Neural crest cell (in vitro differentiated cells): ENCODE measurements around the gene TEAD1. TPM values are rescaled to one million over a fixed set of nuclear protein-coding genes. Genes with fewer than 3 reads are reported as not detected.

ENCODE experiments used
- DNase-seq: peaks from one replicate; pipeline ENCODE4 v3.0.0; 2021; ENCODE audit warnings: low read depth, mixed read lengths, low spot score
- H3K27ac Mint-ChIP-seq: one replicate; pipeline ENCODE4 v1.8.0; 2021; ENCODE audit warnings: mild to moderate bottlenecking, mixed read lengths; ENCODE audit not compliant: unreplicated experiment
- H3K27me3 Mint-ChIP-seq: 2 replicates; pipeline ENCODE4 v1.8.0; 2021; ENCODE audit warnings: low read depth, mild to moderate bottlenecking, mixed read lengths
- H3K36me3 Mint-ChIP-seq: 2 replicates; pipeline ENCODE4 v1.8.0; 2021; ENCODE audit warnings: low read depth, mild to moderate bottlenecking, mixed read lengths
- H3K4me1 Mint-ChIP-seq: 2 replicates; pipeline ENCODE4 v1.8.0; 2021; ENCODE audit warnings: mixed read lengths
- H3K4me3 Mint-ChIP-seq: one replicate; pipeline ENCODE4 v1.8.0; 2021; ENCODE audit warnings: mild to moderate bottlenecking, mixed read lengths
- H3K9me3 Mint-ChIP-seq: 2 replicates; pipeline ENCODE4 v1.8.0; 2021; ENCODE audit warnings: mixed read lengths
- CTCF ChIP-seq: fragments of 200-600 bp; sonication (generic); conservative IDR thresholded peaks from 2 replicates; pipeline ENCODE4 v1.5.0; 2021; ENCODE audit warnings: antibody characterized with exemption, mild to moderate bottlenecking
- total RNA-seq: library from RNA; stranded (reverse); gene quantifications from 2 replicates; pipeline ENCODE4 v1.2.1, GENCODE V29; 2021

The TEAD1 gene
- total RNA-seq, 1 donor from 2014 or later: 84.1 TPM

DNA sequence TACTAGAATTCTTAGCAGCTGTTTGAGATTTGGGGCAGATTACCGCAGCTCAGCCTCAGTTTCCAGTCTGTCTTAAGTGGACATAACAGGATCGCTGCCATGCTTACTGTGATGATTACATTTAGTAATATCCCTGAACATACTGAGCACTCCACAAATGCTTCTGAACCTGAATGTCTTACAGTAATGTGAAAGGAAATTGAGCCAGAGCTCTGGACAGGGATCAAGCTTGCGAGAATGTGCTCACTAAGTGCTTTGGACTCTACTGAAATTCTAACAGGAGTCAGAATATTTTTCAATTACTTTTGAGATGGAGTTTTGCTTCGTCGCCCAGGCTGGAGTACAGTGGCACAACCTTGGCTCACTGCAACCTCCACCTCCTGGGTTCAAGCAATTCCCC is 216.3 kb downstream of the TEAD1 start:
- DNase-seq: no peak
- H3K27ac Mint-ChIP-seq: no peak overlapping the region
- H3K27me3 Mint-ChIP-seq: no peaks in the 10 kb centered on the region
- no peaks in the 10 kb centered on the region for H3K9me3 Mint-ChIP-seq
- no peak for TF ChIP-seq CTCF
- no peak overlapping the region for H3K4me3 Mint-ChIP-seq
- peaks cover 25% of the 10 kb centered on the region for H3K36me3 Mint-ChIP-seq
- H3K4me1 Mint-ChIP-seq: peaks cover 15% of the 10 kb centered on the region

DNA sequence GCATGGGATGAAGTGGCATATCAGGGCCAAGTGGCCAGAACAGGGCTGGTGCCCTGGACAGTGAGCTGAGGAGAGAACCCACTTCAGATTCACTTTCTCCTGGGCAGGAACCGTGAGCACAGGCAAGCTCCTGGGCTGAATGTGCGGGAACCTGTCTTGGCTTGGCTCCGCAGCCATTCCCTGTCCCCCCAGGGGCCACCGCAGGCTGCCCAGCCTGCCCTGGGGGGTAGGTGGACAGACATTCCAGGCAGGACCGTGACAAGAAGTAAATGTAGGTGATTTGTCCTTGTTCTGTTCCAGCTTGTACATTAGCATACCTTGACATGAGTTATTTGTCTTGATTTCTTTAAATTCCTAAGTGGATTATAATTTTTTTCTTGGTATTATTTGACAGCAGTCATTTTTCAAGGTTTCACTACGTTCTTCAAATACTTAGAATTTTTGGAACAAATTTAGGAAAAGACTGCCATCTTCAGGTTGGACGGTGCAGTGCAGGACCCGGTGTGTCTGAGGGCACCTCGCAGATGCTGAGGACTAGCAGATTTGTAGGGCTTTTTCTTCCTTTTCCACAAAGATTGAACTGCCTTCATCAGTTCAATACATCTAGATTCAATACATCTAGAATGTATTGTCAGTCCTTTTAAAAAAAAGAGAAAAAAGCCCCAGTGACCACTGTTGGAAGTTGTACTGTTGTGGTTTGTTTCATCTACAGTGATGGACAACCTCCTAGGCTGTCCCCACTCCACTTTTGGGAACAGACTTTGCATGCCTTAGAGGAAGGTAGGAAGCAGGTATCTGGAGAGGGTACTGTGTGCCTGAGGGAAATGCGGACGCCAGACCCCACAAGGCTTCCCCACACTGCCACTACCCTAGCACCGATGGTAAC is 219.8 kb downstream of the TEAD1 start:
- Mint-ChIP-seq H3K4me3 (no peak overlapping the region), H3K27ac (peak overlapping the region; percentile 62), H3K27me3 (no peaks in the 10 kb centered on the region), H3K9me3 (no peaks in the 10 kb centered on the region), H3K4me1 (peaks cover 4% of the 10 kb centered on the region), H3K36me3 (peaks cover 11% of the 10 kb centered on the region)
- peak; percentile 94 for TF ChIP-seq CTCF
- DNase-seq: peak; percentile 75

GRCh38 chr11:12897390-12897789 is 223.2 kb downstream of the TEAD1 start:
- no peaks in the 10 kb centered on the region for H3K9me3 Mint-ChIP-seq
- no peak overlapping the region for H3K27ac Mint-ChIP-seq
- DNase-seq: no peak
- no peak overlapping the region for H3K4me3 Mint-ChIP-seq
- H3K4me1 Mint-ChIP-seq: peaks cover 16% of the 10 kb centered on the region
- no peak for TF ChIP-seq CTCF
- no peaks in the 10 kb centered on the region for H3K27me3 Mint-ChIP-seq
- peaks cover 18% of the 10 kb centered on the region for H3K36me3 Mint-ChIP-seq

DNA sequence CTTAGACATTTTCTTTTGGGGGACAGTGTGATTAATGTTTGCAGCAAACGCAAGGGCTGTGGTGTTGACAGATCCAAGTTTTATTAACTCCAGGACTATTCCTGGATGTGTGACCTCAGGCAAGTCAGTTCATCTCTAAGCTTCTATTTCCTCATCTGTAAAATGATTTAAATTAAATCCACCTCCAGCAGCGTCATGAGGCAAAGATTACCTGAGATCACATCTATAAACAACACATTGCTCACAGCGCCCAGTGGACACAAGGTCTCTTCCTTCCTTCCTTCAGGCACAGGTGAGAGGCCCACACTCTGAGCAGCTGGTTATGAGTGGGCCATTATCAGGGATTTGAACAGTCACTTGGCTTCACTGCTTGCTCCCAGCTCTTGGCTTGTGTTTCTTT is 223.6 kb downstream of the TEAD1 start:
- Mint-ChIP-seq H3K4me3 (no peak overlapping the region), H3K9me3 (no peaks in the 10 kb centered on the region), H3K27me3 (no peaks in the 10 kb centered on the region), H3K4me1 (peaks cover 20% of the 10 kb centered on the region), H3K27ac (no peak overlapping the region), H3K36me3 (peaks cover 20% of the 10 kb centered on the region)
- TF ChIP-seq CTCF: no peak
- no peak for DNase-seq

DNA sequence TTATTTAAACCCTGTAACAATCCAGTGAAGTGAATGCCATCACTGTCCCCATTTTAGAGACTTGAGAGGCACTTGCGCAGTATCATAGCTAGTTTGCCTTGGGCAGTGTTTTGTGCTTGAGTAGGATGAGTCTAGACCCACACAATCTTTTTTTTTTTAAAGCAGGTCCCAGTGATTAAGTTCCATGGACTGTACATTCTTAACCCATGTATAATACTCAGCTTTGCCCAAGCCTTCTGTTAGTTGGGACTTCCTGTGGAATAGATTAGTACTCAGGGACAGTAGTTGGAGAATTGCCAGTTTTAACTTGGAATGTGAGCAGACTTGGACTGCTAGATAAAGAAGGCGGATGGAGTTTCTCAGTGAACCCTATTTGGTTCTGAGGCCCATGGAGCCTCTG is 226.3 kb downstream of the TEAD1 start:
- no peak for DNase-seq
- peaks cover 21% of the 10 kb centered on the region for H3K4me1 Mint-ChIP-seq
- no peaks in the 10 kb centered on the region for H3K27me3 Mint-ChIP-seq
- no peak overlapping the region for H3K27ac Mint-ChIP-seq
- peaks cover 18% of the 10 kb centered on the region for H3K36me3 Mint-ChIP-seq
- no peak overlapping the region for H3K4me3 Mint-ChIP-seq
- no peak for TF ChIP-seq CTCF
- no peaks in the 10 kb centered on the region for H3K9me3 Mint-ChIP-seq
